Stimulated activated naive CD8-positive, alpha-beta T cell treated with anti-CD3 and anti-CD28 coated beads, Interleukin-15, amount 100 ng/mL, for 72 hours (primary cell): ENCODE data around the gene PROKR2.

Source experiments
- ATAC-seq: fragments of 150-1000 bp; cut with Tn5 transposase; 2 replicates; pipeline ENCODE4 v1.10.0; 2021; ENCODE audit warnings: mild to moderate bottlenecking, moderate library complexity
- DNase-seq, 2 donors: peaks; one replicate each; pipeline ENCODE4 v3.0.0; 2021 to 2022
- H3K27ac Mint-ChIP-seq, 2 donors: one replicate each; pipeline ENCODE4 v1.8.0; 2022; ENCODE audit warnings: mild to moderate bottlenecking in 2 of 2, mixed read lengths in 2 of 2, moderate library complexity in 2 of 2
- H3K27me3 Mint-ChIP-seq: one replicate; pipeline ENCODE4 v1.8.0; 2022; ENCODE audit warnings: mixed read lengths
- H3K4me1 Mint-ChIP-seq: one replicate; pipeline ENCODE4 v1.8.0; 2022; ENCODE audit warnings: mild to moderate bottlenecking, mixed read lengths
- H3K4me3 Mint-ChIP-seq, 2 donors: one replicate each; pipeline ENCODE4 v1.8.0; 2022; ENCODE audit warnings: mild to moderate bottlenecking in 2 of 2, mixed read lengths in 2 of 2, moderate library complexity in 1 of 2
- H3K9me3 Mint-ChIP-seq, 2 donors: one replicate each; pipeline ENCODE4 v1.8.0; 2022; ENCODE audit warnings: mixed read lengths in 2 of 2

Gene PROKR2

DNA sequence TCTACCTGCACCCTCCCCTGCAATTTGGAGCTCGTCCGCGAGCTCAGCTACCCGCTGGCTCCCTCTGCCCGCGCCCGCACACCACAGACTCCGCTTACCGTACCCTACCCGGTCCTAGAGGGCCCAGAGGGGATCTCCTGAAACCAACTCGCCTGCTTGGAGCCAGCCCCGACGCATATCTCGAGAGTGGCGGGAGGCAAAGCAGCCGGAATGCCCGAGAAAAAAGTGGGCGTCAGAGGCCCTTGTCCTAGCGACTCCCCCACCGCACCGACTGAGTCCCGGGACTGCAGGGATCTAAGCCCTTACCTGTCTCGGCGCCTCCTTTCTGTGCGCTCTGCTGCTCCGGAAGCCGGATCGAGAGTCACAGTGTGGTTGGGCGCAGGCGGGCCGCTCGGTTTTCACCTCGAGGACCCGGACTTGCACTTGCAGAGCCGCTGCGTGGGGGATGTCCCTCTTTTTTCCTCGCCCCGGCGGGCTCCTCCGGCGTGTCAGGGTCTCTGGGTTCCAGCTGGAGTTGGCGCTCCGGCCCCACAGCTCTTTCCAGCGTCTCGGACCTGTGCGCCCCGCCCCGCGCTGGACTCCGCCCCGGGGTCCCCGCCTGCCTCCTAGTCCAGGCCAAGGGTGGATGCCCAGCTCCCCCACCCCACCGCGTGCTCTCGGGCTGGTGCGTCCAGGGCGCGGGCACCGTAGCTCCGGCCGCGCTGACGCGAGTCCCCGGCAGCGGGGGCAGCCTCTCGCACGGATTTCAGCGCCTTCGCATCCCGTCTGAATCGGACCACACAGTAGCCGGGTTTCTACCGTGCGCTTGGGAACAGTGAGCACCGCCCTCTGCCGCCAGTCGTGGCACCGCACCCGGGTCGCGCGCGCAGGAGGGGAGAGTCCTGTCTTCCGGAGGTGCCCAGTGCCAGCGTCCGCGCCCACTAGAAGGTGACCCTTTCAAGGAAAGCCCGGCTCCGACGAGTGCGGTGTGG lies at the start of gene PROKR2:
Gene PROKR2 (minus strand): TSS at position 767 of the 971 bp plus-strand sequence. CDS start 2,585 bp downstream, outside the sequence.
- peaks cover 0 to under 1% of the 10 kb centered on the region in 2 donors for H3K9me3 Mint-ChIP-seq
- peak within 1 kb of the TSS; percentile 42 to 75 for H3K4me3 Mint-ChIP-seq
- no peak within 1 kb of the TSS for H3K27ac Mint-ChIP-seq
- peaks cover 70% of the 10 kb centered on the region for H3K27me3 Mint-ChIP-seq
- DNase-seq, result peak; percentile 11 to 47
- peaks cover 12% of the 10 kb centered on the region for H3K4me1 Mint-ChIP-seq
- peak; percentile 84 for ATAC-seq

GRCh38 chr20:5364997-5365597 lies 48.3 kb upstream of the PROKR2 start:
- Mint-ChIP-seq H3K27ac (no peak overlapping the region), H3K4me1 (peaks cover 16% of the 10 kb centered on the region), H3K27me3 (peaks cover 28% of the 10 kb centered on the region), H3K4me3 (no peak overlapping the region), H3K9me3 (peaks cover 4 to 21% of the 10 kb centered on the region in 2 donors)
- no peak for DNase-seq
- no peak for ATAC-seq

- no peak for DNase-seq
- H3K4me1 Mint-ChIP-seq, result peaks cover 10% of the 10 kb centered on the region
- peaks cover 12 to 26% of the 10 kb centered on the region in 2 donors for H3K9me3 Mint-ChIP-seq
- peaks cover 26% of the 10 kb centered on the region for H3K27me3 Mint-ChIP-seq
- no peak overlapping the region for H3K4me3 Mint-ChIP-seq
- no peak for ATAC-seq
- H3K27ac Mint-ChIP-seq, result no peak overlapping the region
Measured at GRCh38 chr20:5364136-5364821, 47.5 kb upstream of the PROKR2 start.

GRCh38 chr20:5362771-5363170 lies 46.0 kb upstream of the PROKR2 start:
- peaks cover 37% of the 10 kb centered on the region for H3K27me3 Mint-ChIP-seq
- ATAC-seq, result no peak
- no peak overlapping the region for H3K27ac Mint-ChIP-seq
- no peak overlapping the region for H3K4me3 Mint-ChIP-seq
- DNase-seq, result no peak
- peaks cover 16 to 38% of the 10 kb centered on the region in 2 donors for H3K9me3 Mint-ChIP-seq
- peaks cover 10% of the 10 kb centered on the region for H3K4me1 Mint-ChIP-seq

- no peak overlapping the region for H3K27ac Mint-ChIP-seq
- no peak overlapping the region for H3K4me3 Mint-ChIP-seq
- DNase-seq (no peak), ATAC-seq (no peak)
- H3K4me1 Mint-ChIP-seq, result peaks cover 16% of the 10 kb centered on the region
- peaks cover 27% of the 10 kb centered on the region for H3K27me3 Mint-ChIP-seq
- H3K9me3 Mint-ChIP-seq, result peaks cover 16 to 31% of the 10 kb centered on the region in 2 donors
Measured at GRCh38 chr20:5361176-5361575, 44.4 kb upstream of the PROKR2 start.

- peaks cover 12 to 23% of the 10 kb centered on the region in 2 donors for H3K9me3 Mint-ChIP-seq
- H3K4me1 Mint-ChIP-seq, result peaks cover 30% of the 10 kb centered on the region
- no peak overlapping the region for H3K27ac Mint-ChIP-seq
- no peak overlapping the region for H3K4me3 Mint-ChIP-seq
- peaks cover 24% of the 10 kb centered on the region for H3K27me3 Mint-ChIP-seq
- no peak for ATAC-seq
- DNase-seq, result no peak
Measured at GRCh38 chr20:5357946-5358345, 41.2 kb upstream of the PROKR2 start.

DNA sequence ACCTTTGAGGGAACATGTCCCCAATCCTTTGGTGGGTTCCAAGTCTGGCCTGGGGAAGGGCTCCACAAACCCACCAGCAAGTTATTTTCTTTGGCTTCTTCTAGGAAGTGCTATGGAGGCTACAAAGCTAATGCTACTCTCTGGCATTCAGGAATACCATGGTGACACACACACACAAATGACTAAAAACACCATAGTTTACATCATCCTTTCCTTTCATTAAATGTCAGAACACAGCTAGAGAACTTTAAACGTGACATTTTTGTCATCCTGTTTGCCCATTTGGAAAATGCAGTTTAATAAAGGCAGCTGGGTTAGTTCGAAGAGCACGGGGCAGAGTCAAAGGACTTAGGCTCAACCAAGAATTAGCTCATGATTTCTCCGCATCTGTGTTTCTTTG lies 40.2 kb upstream of the PROKR2 start:
- no peak for DNase-seq
- peaks cover 12 to 23% of the 10 kb centered on the region in 2 donors for H3K9me3 Mint-ChIP-seq

GRCh38 chr20:5354901-5355300 lies 38.1 kb upstream of the PROKR2 start:
- no peak overlapping the region for H3K4me3 Mint-ChIP-seq
- H3K27ac Mint-ChIP-seq, result no peak overlapping the region
- DNase-seq, result no peak
- peaks cover 31% of the 10 kb centered on the region for H3K4me1 Mint-ChIP-seq
- no peak for ATAC-seq
- H3K27me3 Mint-ChIP-seq, result peaks cover 50% of the 10 kb centered on the region
- peaks cover 10 to 16% of the 10 kb centered on the region in 2 donors for H3K9me3 Mint-ChIP-seq

More for the DNA sequence above, 40.2 kb upstream of the PROKR2 start:
- Mint-ChIP-seq H3K27me3 (peaks cover 32% of the 10 kb centered on the region), H3K4me3 (no peak overlapping the region), H3K27ac (no peak overlapping the region), H3K4me1 (peaks cover 31% of the 10 kb centered on the region)
- ATAC-seq, result no peak

GRCh38 chr20:5353624-5354496 lies 37.1 kb upstream of the PROKR2 start:
- Mint-ChIP-seq H3K4me3 (no peak overlapping the region), H3K27ac (peak overlapping the region in 1 of 2 donors; percentile 49), H3K9me3 (peaks cover 4 to 9% of the 10 kb centered on the region in 2 donors), H3K27me3 (peaks cover 53% of the 10 kb centered on the region), H3K4me1 (peaks cover 31% of the 10 kb centered on the region)
- DNase-seq, result no peak
- ATAC-seq, result peak; percentile 91

DNA sequence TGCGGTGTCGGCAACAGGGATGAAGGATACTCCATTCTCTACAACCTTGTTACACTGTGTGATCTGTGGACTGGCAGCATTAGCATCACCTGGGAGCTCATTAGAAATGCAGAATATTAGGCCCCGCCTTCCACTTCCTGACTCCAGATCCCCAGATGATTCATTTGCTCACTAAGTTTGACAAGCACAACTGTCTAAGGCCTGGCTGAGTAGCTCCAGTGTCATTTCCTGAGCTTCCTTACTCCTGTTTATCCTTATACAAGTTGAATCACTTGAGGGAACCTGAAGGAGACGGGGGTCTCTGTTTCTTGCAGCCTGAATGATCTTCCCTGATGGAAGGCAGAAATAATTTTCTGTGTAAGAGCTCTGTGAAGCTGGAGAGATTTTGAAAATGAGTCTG lies 32.7 kb upstream of the PROKR2 start:
- H3K27ac Mint-ChIP-seq, result no peak overlapping the region
- ATAC-seq (no peak), DNase-seq (no peak)
- peaks cover 13% of the 10 kb centered on the region for H3K4me1 Mint-ChIP-seq
- H3K9me3 Mint-ChIP-seq, result peaks cover 3 to 12% of the 10 kb centered on the region in 2 donors
- no peak overlapping the region for H3K4me3 Mint-ChIP-seq
- peaks cover 41% of the 10 kb centered on the region for H3K27me3 Mint-ChIP-seq

DNA sequence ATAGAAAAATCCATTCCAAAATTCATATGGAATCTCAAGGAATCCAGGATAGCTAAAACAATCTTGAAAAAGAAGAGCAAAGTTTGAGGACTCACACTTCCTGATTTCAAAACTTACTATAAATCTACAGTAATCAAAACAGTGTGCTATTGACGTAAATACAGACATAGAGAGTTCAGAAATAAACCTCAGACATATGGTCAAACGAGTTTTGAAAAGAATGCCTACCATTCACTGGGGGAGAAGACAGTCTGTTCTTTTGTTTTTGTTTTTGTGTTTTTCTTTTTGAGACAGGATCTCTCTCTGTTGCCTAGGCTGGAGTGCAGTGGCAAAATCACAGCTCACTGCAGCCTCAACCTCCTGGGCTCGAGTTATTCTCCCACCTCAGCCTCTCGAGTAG lies 25.3 kb upstream of the PROKR2 start:
- peaks cover 3 to 6% of the 10 kb centered on the region in 2 donors for H3K9me3 Mint-ChIP-seq
- no peak overlapping the region for H3K4me3 Mint-ChIP-seq
- H3K27ac Mint-ChIP-seq, result no peak overlapping the region
- no peaks in the 10 kb centered on the region for H3K4me1 Mint-ChIP-seq
- DNase-seq (no peak), ATAC-seq (no peak)
- peaks cover 47% of the 10 kb centered on the region for H3K27me3 Mint-ChIP-seq

- H3K27ac Mint-ChIP-seq, result no peak overlapping the region
- H3K27me3 Mint-ChIP-seq, result peaks cover 56% of the 10 kb centered on the region
Measured at GRCh38 chr20:5331340-5331739, 14.6 kb upstream of the PROKR2 start.

DNA sequence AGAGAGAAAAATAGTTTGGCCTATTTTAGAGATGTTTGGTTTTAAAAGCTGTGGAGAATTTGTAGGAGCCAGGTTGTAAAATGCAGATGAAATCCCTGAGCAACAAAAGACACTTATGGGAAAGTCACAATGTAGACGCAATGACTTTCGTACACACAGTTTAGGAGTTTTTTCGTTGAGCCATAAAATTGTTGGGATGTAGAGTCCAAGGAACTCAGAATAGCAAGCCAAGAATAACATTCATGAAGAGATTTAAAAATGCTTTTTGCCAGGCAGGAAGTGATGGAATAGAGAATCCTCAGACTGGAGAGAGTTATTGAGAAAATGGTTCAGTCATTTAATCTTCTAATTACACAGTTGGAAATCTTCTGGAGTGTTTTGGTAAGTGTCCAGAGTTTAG lies 11.5 kb upstream of the PROKR2 start:
- DNase-seq (no peak), ATAC-seq (no peak)
- H3K27ac Mint-ChIP-seq, result no peak overlapping the region
- H3K9me3 Mint-ChIP-seq, result no peaks in the 10 kb centered on the region
- H3K4me1 Mint-ChIP-seq, result no peaks in the 10 kb centered on the region
- no peak overlapping the region for H3K4me3 Mint-ChIP-seq
- H3K27me3 Mint-ChIP-seq, result peaks cover 62% of the 10 kb centered on the region

More at GRCh38 chr20:5331340-5331739, 14.6 kb upstream of the PROKR2 start:
- H3K4me3 Mint-ChIP-seq, result no peak overlapping the region
- no peaks in the 10 kb centered on the region for H3K9me3 Mint-ChIP-seq
- no peaks in the 10 kb centered on the region for H3K4me1 Mint-ChIP-seq
- DNase-seq, result no peak
- no peak for ATAC-seq

GRCh38 chr20:5327356-5327755 lies 10.6 kb upstream of the PROKR2 start:
- Mint-ChIP-seq H3K4me1 (no peaks in the 10 kb centered on the region), H3K27ac (no peak overlapping the region), H3K4me3 (no peak overlapping the region), H3K9me3 (no peaks in the 10 kb centered on the region), H3K27me3 (peaks cover 71% of the 10 kb centered on the region)
- ATAC-seq (no peak), DNase-seq (no peak)

DNA sequence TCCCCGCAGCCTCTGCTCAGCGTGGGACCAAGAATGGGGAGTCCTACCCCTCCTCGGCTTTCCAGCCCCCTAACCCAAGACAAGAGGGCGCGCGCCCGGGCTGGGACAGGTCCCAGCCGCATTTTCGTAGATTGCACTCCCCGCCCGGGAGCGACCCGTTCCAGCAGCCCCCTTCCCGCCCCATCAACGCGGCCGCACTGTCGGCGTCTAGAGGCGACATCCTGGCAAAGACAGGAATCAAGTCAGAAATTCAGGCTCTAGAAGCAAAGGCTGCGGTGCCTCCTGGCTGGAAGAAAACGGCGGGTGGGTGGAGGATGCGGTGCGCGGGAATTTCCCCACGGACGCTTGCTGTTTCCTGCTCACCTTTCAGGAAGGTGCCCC lies 957 bp downstream of the PROKR2 start:
- Mint-ChIP-seq H3K27me3 (peaks cover 70% of the 10 kb centered on the region), H3K4me1 (peaks cover 12% of the 10 kb centered on the region), H3K9me3 (peaks cover 0 to 7% of the 10 kb centered on the region in 2 donors), H3K4me3 (peak overlapping the region; percentile 42 to 75), H3K27ac (no peak overlapping the region)
- DNase-seq (no peak), ATAC-seq (no peak)
